ENCODE results near the gene KDM4B.
A peak's percentile ranks its signal among the peaks of the same experiment; 100 is the strongest.

Gene KDM4B

DNA sequence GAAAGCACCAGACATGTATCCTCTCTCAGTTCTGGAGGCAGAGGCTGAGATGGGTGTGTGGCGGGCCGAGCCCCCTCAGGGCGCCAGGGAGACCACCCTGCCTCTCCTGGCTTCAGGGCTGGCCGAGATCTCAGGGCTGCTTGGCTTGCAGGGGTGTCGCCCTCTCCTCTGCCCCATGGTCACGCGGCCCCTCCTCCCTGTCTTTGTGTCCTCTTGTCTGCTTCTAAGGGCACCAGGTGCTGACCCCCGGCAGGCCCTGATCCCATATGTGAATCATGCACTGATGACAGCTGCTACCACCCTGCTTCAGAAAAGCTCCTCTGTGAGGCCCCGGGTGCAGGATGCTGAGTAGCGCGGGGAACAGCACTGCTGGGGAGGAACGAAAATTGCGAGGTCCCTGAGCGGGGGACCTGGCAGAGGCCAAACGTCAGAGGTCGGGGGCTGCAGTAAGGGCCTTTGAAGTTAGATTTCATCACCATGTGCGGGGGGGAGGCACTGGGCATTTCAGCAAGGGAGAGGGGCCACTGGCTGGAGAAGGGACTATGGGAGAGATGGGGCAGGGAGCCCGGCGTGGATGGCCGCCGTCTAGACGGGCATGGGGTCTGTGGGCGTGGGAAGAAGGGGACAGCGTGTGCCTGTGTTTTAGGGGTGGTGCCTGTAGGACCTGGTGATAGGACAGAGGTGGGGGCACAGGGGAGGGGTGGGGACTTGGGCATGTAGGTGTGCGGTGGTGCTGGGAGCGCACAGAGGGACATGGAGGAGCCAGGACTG, 125.2 kb downstream of the KDM4B start:
- peak; percentile 31 to 57 for DNase-seq

DNA sequence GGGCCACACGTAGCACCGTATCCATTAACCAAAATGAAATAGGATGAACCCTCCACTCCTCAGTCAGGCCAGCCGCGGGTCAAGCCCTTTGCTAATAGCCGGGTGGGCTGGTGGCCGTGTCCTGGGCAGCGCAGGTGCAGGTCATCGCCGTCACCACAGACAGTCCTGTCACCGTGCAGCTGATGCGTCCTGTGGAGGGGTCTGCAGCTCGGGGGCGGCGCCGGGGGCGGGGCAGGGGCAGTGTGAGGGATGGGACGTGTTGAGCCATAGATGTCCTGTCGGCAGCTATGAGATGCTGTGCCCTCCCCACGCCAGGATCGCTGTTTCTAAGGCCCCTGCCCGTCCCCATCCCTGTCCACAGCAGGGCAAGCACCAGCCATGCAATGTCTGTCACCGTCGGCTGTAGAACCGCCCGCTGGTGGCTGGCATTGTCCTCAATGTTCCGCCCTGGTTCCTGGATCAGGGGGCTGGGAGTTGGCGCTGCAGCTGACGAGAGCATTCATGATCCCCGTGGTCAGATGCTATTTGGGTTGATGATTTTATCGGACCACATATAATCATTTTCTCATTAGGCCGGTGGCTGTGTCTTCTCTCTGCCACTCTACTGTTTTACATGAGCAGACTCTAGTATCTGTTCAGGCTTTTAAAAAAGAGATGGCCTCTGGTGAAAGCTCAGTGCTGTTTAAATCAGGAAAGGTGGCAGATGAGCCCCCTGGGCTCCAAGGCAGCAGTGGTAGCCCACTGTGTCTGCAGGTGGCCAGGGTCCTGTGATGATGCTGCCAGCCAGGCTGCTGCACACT, 126.1 kb downstream of the KDM4B start:
- DNase-seq, result no peak

DNA sequence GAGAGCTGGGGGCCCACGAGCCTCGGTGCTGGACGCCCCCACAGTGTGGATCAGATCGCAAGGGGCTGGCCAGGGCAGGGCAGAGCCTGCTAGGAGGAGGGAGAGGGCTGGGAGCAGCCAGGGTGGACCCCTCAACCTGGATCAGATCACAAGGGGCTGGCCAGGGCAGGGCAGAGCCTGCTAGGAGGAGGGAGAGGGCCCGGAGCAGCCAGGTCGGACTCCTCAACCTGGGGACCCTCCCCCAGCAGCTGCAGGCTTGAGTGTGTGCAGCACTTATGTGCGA, 126.6 kb downstream of the KDM4B start:
- DNase-seq, result no peak

DNA sequence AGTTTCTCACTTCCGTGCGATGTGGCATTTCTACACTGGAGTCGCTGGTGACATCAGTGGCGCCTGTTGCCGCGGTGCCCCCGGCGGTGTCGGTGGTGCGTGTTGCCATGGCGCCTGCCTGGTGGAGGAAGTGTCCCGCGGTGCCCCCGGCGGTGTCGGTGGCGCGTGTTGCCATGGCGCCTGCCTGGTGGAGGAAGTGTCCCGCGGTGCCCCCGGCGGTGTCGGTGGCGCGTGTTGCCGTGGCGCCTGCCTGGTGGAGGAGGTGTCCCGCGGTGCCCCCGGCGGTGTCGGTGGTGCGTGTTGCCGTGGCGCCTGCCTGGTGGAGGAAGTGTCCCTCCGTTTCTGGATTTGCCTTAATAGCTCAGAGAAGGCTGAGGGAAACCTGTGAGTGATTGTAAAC, 127.6 kb downstream of the KDM4B start:
- DNase-seq, result no peak

DNA sequence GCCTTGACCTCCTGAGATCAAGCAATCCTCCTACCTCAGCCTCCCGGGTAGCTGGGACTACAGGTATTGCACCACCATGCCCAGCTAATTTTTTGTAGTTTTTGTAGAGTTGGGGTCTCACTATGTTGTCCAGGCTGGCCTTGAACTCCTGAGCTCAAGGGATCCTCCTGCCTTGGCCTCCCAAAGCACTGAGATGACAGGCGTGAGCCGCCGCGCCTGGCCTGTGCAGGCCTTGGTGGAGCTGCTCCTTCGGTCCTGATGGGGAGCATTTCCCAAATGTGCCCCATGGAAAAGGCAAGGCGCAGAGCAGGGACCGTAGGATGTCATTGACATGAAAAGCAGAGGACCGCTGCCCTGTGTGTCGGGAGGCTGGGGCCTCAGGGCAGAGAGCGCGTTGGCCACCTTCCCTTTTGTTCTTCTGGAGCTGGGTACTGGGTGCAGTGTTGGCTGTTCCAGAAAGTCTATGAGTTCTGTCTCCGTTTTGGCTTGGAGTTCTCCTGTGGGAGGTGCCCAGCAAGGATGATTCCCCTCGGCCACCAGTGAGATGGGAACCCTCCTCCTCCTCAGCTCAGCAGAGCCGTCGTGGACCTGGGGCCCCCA, 128.5 kb downstream of the KDM4B start:
- DNase-seq, result no peak

DNA sequence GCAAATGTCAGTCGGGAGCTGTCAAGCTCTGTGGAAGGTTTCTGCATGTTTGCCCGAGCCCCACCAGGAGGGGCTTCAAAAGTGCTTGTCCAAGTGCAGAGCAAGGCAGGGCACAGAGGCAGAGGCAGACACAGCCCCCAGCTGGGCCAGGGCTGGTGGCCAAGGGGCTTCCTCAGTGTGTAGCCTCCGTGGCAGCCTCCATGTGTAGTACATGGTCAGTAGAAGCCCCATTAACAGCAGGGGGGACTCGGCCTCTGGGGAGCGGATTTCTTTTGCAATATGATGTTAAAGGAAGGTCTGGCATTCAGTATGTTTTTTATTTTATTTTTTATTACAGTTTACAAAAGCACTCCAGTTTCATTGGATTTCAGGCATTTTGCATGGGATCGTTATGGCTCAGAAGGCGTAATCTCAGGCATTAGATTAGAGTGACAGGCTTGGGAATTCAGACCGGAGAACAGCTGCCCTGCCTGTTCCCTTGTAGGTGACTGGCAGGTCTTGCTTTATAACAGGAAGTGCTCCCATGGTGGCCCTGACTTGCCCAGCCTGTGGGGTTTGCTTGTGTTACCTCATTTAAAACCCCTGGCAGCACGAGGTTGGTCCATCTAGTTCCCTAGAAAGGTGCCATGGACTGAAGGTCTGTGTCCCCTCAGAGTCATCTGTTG, 129.2 kb downstream of the KDM4B start:
- DNase-seq, result no peak

DNA sequence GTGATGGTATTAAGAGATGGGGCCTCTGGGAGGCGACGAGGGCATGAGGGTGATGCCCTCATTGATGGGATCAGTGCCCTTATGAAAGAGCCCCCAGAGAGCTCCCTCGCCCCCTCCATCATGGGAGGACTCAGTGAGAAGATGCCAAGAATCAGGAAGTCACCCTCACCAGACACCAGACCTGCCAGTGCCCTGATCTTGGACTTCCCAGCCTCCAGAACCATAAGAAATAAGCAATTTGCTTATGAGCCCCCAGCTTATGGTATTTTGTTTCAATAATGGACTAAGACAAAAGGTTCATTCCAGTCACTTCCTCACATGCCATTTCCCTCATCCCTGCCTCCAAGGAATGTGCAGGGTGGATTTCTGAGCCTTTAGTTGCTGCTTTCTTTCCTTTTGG, 129.7 kb downstream of the KDM4B start:
- no peak for DNase-seq

DNA sequence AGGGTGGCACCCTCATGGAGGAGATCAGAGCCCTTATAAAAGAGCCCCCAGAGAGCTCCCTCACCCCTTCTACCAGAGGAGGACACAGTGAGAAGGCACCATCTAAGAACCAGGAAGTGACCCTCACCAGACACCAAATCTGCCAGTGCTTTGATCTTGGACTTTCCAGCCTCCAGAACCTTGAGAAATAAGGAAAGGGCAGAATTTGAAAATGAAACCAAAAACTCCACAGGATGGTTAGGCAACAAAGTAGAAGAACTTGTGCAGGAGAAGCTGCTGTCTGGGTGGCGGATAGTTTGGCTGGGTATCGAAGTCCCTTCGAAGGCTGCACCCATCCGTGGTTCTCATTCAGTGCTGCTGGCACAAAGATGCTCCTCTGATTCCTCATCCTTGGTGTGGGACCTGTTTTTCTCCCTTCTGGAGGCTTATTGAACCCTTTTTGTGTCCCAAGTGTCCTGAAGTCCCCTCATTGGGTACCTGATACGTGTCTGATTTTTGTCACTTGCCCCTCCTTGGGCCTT, 130.8 kb downstream of the KDM4B start:
- no peak for DNase-seq

DNA sequence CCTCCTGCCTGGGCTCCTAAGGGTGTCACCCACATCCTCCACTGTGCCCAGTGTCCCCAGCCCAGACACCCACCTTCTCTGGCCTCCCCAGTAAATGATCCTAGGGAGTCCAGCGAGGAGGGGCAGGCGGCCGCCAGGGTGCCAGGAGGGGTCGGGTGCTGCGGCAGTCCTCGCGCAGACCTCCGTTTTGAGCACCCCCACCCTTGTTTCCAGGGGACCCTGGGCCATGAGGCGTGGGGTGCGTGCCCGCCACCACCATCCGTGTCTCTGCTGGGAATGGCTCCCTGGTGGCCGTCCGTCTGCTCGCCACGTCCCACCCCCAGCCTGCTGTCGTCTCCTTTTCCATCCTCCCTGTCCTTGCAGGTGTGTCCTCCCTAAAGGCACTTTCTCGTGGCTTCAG, 133.0 kb downstream of the KDM4B start:
- no peak for DNase-seq

DNA sequence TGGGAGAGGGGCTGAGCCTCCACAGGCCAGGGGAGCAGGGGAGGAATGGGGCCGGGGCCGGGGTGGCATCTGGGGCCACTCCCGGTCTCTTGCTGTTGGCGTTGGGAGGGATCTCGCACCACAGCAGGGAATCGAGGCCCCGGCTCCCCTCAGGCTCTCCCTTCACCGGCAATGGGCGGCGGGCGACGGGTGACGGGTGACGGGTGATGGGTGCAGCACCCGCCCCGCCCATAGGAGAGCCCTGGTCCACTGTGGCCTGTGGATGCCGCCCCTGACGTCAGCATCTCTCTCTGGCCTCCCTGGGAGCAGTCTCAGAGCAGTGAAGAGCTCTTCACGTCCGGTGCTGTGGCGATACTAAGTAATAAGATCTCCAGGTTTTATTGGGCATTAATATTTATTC, 133.6 kb downstream of the KDM4B start:
- DNase-seq, result no peak

DNA sequence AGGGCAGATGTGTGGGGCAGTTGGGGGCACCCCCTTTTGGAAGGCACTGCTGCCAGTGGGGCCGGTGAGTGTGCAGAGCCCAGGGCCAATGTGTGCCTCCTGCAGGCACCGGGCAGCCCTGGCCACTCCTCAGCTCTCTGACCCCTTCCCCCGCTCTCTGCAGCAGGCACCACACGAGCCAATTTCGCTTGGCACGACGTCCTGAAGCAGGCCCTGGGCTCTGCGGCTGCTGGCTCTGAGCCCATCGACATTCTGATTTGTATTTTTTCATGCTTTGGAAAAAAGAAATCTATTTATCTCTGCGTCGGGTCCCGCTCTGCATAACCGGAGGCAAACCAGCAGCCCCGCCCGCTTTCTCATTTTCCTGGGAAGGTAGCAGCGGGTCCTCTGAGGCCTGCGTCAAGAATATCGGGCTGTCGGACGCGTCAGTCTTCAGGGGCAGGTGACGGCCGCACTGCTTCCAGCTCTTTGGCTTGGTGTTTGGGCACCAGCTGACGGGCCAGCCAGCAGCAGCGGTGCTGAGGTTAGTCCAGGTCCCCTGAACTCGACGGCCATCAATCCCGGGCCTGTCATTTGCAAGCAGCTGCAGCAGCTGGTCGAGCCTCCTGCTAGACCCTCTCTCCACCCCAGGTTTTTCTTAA, 134.3 kb downstream of the KDM4B start:
- DNase-seq, result no peak

DNA sequence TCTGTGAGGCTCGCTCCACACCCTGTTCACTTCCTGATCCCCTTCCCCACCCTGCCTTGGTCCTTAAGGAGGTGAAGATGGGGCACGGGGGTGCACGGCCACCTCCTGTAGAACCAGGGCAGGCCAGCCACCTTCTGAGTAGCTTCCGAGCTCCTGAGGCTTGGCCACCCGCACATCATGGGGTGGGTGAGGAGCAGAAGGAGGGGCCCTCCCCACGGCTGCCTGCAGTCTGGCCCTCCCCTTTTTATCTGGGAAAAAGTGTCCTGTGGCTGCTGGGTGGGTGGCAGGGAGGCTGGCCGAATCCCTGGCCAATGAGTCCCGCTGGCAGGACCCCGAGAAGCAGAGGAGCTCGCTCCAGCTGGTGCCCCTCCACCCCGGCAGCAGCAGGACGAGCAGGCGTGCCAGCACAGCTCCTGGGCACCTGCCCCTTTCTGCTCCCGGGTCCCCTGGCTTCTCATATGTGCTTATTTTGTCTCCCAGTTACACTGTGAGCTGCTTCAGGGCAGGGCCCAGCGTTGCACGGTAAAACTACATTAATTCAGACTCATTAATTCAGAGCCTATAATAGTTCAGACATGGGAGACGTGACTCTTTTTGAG, 135.0 kb downstream of the KDM4B start:
- DNase-seq, result no peak

DNA sequence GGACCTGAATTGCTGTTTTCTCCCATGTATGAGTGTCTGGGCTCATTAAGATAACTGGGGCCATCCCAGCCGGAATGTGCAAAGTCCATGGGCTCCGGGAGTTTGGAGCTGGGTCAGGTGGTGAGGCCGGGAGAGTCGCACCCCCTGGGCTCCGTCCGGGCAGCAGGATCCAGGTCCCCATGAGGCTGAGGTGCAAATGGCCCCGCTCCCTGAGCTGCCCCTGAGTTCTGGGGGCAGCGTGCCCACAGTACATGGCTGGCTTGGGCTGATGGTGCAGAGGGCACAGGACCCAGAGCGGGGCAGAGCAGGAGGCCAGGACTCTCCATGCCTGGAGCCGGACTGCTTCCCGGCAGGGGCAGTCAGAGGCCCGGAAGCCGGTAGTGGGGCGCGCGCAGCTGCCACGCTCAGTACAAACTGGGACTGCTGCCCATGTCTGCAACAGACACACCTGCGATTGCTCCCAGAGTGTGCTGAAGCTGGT, 136.0 kb downstream of the KDM4B start:
- DNase-seq, result no peak

DNA sequence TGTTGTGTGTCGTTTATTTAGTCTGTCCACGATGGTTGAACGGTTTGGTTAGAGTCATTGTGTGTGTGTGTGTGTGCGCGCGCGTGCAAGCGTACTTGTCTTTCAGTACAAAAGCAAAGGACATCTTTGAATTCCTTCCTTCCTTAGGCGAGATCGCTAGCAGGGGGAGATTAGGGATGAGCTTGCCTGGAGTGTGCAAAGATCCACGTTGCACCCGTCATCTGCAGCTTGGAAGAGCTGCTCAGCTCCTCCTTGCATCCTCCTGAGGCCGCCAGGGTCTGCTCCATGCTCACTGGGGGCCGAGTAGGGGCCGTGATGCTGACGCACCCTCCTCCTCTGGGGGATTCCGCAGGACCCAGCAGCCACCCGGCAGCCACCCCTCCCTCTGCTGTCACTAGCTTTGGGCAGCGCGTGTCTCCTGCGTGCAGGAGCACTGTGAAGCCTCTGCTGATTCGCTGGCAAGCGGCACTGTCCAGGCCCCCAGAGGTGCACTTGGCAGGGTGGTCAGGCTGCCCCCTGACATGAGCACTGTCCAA, 137.3 kb downstream of the KDM4B start:
- DNase-seq, result no peak

DNA sequence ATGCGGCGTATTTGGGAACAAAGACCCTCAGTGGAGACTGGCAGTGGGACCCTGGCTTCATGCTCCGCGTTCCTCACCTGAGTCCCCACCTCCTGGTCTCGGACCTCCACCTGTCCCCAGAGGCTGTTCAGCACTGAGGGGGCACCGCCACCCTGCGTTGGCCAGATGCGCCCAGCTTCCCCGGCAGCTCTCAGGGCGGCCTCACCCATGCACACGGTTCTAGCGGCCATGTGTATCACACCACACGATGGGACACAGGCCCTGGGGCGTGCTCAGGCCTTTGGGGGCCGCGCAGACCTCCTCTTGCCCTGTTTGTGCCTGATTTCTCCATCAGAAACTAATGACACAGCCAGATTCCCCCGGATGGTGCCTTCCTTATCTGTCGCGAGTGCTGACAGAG, 138.1 kb downstream of the KDM4B start:
- DNase-seq, result no peak

DNA sequence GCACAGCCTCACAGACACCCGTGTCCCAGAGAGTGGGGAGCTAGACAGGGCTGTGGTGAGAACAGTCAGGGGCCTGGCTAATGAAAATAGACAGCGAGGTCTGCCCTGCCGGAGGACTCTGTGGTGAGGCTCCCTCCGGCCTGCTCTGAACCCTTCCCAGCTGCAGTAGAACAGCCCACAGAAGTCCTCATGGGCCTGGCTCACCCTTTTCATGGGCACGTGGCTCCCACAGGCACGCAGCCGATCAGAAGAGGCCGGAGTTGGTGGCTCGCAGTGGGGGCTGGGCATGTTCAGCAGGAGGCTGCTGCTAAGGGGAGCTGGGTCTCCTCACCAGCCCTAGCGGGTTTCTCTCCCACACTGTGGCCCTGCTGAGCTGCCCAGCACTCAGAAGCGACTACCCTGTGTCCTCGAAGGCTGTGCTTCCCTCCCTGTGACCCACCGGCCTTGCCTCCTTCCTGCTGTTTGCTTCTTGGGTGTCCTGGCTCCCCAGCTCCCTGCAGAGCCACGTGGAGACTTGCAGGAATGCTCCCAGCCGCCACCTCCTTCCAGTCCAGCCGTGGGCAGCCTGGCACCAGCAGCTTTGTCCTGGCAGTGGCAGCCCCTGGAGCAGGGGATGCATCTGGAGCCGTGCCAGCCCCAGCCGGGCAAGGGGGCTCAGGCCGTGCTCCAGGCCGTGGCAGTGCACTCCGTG, 138.7 kb downstream of the KDM4B start:
- DNase-seq, result no peak

DNA sequence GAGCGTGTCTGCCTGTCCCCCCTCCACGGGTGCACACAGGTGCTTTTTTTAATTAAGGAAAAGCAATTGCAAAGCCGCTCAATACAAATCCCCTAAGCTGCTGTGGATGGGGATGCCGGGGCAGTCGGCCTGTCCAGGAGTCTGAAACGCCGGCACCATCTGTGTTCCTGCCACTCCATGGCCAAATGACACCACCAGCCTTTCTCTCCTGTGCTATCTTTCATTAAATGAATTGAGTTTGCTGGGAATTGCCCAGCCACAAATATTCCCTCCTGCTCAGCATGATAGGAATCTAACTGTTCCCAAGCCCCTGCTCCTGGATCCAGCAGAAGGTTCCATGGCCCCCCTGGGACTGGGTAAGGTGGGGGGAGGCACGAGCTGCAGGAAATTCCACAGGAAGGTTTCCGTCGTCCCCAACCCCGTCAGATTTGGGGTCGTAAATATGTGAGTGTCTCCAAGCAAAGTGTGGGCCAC, 139.2 kb downstream of the KDM4B start:
- peak; percentile 51 to 73 for DNase-seq

DNA sequence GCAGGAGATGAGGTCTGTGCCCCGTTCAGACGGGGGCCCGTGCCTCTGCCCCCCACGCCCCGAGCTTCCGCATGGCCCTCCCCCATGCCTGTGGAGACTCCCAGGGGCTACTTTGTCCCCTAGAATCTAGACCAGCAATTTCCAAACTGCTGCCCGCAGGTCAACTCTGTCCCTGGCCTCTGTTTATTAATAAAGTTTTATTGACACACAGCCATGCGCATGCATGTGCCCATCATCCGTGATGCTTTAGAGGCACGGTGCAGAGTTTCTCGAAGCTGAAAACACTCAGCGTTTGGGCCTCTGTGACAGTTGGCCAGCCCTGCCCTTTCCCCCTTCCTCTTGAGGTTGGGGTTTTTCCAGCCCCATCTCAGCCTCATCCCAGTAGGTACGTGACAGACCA, 140.0 kb downstream of the KDM4B start:
- DNase-seq, result no peak

DNA sequence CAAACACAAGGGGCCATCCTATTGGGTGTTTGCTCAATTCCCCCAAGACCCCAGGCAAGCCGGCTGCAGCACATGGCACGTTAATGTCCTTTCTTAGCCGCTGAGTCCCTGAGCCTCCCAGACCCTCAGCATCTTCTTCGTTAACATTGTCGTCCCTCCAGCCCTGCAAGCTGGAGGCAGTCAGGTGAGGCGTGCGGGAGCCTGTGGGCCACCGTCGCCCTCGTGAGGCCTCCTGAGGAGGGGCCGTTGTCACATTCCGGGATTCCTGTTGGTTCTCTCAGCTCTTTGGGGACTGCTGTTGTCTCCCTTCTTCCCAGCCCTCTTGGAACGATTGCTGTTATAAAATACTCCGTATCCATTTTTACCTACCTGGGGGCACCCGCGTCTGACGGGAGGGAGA, 140.6 kb downstream of the KDM4B start:
- DNase-seq, result no peak

DNA sequence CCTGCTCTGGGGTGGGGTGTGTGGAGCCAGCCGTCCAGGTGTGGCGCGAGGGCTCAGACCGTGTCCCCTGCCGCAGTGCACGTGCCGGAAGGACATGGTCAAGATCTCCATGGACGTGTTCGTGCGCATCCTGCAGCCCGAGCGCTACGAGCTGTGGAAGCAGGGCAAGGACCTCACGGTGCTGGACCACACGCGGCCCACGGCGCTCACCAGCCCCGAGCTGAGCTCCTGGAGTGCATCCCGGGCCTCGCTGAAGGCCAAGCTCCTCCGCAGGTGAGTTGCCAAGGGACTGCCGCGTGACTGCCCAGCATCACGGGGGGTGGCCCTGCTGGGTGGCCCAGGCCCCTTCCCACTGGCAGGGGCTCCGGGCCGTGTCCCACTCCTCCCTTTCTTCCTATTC, 141.6 kb downstream of the KDM4B start:
- no peak for DNase-seq

DNA sequence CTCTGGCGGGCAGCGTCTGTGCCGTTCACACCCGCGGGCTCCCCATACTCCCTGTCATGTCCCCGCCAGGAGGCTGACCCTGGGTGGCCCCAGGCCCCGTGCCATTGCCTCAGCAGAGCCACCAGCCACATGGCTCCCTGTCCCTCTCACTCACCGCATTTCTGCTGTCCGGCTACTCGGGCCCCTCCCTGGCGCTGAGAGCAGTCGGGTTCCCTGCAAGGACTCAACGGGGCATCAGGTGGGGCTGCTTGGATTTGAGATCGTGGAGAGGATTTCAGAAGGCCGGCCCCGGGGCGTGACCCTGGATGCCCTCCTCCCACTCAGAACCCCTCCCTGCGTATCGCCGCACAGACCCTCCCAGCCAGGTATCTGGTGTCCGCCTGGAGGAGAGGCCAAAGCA, 142.1 kb downstream of the KDM4B start:
- DNase-seq, result no peak

Measured in NCI-H524 (cell line).